Activated CD4-positive, alpha-beta T cell treated with anti-CD3 and anti-CD28 coated beads, Interleukin-2, amount 50 U/mL, for 16 hours (primary cell): ENCODE results near the gene P2RY11.
A peak's percentile ranks its signal among the peaks of the same experiment; 100 is the strongest.

Source experiments
- DNase-seq: peaks from one replicate; pipeline ENCODE4 v3.0.0-alpha.2; 2020

P2RY11 gene

DNA sequence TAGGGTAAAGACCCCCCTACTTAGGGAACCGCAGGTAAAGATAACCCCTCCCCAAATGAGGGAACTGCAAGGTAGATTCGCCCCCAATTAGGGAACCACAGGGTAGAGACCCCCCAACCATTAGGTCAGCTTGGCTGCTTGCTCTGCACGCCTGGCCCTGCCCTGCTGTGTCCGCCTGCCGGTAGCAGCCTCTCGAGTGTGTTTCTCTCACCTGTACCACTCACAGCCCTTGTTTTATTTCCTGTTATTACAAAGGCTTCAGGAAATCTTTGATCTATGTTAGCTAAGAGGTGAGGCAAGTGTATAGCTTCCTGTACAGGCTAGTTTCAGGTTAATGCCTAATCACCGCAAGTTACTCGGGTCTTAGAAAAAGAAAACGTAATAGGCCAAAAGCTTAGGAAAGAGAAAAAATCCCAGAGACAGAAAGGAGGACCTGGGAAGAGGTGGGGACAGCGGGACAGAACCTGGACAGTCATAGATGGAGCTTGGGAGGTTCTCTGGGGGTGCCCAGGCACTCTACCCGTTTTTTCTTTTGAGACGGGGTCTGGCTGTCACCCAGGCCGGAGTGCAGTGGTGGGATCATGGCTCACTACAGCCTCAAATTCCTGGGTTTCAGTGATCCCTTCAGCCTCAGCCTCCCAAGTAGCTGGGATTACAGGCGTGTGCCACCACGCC is 31.3 kb downstream of the P2RY11 start:
- DNase-seq: peak; percentile 49

GRCh38 chr19:10143681-10144080 is 32.2 kb downstream of the P2RY11 start:
- no peak for DNase-seq

DNA sequence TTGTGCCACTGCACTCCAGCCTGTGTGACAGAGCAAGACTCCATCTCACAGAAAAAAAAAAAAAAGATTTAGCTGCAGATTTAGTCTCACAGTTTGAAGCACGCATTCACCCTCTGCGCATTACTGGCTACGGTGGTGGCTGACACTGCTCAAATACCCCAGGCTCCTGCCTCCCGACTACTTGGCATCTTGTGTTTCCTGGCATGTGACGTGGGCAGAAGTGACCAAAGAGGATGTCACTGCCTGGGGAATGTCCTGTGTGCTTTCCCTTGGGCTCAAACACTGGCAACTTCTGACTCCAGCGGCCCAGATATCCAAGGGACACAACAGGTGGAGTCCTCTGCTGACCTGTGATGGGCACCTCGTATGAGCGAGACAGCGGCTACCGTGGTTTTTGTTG is 32.9 kb downstream of the P2RY11 start:
- DNase-seq: no peak

- no peak for DNase-seq
Measured at GRCh38 chr19:10145031-10145430, 33.5 kb downstream of the P2RY11 start.

DNA sequence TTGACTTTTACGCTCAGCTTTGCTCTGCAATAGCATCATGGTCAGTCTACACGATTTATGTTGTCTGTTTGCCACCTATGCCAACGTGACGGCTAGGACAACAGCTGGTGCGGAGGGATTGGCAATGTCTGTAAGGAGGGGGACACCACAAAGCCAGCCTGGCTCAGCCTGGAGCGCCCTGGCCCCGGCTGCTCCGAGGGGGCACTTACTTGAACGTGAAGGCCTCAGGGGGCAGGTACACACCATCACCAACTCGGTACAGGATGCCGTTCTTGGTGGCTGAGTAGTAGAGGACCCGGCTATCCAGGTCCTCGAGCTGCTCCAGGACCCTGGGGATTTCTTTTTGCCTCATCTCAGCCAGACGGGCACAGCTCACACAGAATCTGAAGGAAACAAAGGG is 34.6 kb downstream of the P2RY11 start:
- DNase-seq: no peak

- no peak for DNase-seq
Measured at GRCh38 chr19:10149427-10149826, 37.9 kb downstream of the P2RY11 start.

- no peak for DNase-seq
Measured at GRCh38 chr19:10151521-10151920, 40.0 kb downstream of the P2RY11 start.

DNA sequence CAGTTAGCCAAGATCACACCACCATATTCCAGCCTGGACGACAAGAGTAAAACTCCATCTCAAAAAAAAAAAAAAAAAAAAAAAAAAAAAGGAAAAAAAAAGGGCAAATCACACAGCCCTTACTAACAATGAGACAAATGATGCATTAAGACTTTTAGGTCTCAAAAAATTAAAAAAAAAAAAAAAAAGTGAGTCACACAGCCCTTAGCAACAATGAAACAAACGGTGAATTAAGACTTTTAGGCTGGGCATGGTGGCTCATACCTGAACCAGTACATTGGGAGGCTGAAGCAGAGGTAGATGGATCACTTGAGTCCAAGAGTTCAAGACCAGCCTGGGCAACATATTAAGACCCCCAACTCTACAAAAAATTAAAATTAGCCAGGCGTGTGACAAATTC is 40.6 kb downstream of the P2RY11 start:
- DNase-seq: no peak

DNA sequence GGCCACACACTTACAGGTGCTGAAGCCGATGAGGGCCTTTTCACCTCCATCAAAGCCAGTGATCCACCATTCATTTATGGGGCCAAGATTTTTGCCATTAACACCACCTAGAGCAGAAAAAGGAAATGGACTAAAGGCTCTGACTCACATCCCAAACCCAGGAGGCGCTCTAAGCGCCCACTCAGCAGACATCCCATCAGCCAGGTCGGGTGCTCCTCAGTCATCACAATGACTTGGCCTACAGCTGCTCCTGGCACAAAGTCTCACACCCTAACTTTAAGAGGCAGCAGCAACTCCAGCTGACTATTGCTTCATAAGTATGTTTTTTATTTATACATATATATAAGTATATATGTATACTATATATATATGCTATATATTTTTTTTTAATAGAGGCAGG is 44.3 kb downstream of the P2RY11 start:
- no peak for DNase-seq

DNA sequence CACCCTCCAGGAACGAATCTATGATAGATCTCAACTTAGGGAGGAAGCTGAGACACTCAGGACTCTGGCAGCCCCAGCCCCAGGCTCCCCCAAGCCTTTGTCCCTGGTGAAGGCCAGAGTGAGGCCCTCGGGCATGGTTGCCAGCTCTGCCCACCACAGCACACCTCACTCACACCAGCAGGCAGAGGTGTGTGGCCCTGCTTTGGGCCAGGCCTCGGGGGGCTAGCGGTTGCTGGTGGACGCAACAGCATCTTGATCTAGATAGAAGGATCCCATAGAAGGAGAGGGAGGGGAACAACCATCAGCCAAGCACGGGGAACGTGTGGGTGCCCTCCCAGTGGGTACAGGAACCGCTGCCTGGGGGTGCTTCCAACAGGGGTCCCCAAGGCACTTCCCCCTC is 46.6 kb downstream of the P2RY11 start:
- no peak for DNase-seq

DNA sequence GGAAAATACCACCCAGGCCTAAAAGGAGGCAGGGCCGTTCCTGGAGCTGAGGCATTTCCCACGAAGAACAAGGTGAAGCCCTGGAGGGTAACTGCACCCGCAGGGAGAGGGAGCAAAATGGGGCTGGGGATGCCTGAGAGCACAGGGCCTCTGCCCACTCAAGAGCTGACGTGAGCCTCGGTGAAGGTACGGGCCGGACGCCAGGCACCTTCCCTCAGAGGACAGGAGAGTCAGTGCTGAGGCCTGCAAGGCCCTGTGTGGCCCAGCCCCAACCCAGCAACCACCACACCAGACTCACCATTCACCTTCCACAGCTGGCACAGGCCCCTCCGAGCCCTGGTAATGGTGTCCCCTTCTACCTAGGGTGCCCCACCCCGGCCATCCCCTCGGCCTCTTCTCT is 47.0 kb downstream of the P2RY11 start:
- no peak for DNase-seq

DNA sequence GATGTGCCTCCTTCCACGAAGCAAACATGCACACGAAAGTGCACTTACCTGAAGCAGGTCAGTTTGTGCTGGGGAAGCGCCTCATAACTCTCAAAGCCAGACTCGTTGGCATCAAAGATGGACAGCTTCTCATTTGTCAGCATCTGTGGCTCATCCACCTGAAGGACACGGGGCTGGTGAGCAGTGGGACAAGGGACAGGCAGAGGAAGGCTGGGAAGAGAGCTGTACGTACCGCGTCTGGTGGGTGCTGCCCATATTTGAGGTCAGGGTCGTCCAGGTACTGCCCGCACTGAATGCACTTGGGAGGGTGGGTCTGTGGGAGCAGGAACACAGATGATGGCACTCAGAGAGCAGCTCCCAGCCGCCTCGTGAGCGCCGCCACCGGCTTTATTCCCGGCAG is 48.1 kb downstream of the P2RY11 start:
- DNase-seq: no peak

DNA sequence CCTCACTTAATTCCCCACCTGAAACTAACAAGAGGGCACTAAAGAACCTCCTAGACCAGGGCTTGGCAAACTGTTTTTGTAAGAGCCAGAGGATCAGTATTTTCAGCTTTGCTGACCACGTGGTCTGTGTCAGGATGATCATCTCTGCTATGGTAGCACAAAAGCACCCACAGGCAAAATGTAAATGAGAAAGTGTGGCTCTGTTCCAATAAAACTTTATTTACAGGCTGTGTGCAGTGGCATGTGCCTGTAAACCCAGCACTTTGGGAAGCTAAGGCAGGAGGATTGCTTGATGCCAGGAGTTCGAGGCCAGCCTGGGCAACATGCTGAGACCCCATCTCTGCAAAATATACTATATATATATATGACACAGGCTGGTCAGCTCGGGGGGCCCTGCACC is 52.0 kb downstream of the P2RY11 start:
- DNase-seq: no peak
